DMS153 (cell line): ENCODE results near the gene ABCA6.
A peak's percentile ranks its signal among the peaks of the same experiment; 100 is the strongest.

Experiments
- DNase-seq: peaks from one replicate; lab custom pipeline; 2025; lab: John Stamatoyannopoulos, UW

ABCA6 gene

DNA sequence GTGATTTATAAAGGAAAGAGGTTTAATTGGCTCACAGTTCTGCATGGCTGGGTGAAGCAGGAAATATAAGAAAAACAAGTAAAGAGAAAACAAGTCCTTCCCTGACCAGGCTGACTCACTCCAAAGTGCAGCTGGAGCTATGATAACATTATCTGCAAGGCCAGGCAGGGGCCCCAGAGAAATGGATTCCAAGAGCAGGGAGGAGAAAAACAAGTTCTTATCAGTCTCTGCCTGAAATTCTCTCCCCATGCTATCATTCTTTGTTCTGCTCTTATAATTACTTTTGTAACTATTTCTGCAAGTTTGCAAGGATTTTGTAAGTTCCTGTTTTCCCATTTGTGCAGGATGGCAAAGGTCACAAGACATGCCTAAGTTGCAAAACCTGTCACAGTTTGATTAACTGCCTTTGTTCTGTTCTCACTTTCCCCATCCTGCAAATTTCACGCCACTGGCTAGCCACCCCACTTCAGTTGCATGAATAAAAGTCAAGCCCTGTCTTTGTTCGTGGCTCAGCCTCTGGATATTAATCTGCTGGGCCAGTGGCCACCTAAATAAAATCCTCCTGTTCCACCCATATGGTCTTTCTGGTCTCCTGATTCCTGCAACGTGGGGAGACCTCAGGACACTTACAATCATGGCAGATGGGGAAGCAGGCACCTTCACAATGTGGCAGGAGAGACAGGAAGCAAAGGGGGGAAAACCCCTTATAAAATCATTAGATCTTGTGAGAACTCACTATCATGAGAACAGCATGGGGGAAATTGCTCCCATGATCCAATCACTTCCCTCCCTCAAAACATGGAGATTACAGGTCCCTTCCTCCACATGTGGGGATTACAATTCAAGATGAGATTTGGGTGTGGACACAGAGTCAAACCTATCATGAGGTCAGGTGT, 94.1 kb downstream of the ABCA6 start:
- peak; percentile 12 for DNase-seq

DNA sequence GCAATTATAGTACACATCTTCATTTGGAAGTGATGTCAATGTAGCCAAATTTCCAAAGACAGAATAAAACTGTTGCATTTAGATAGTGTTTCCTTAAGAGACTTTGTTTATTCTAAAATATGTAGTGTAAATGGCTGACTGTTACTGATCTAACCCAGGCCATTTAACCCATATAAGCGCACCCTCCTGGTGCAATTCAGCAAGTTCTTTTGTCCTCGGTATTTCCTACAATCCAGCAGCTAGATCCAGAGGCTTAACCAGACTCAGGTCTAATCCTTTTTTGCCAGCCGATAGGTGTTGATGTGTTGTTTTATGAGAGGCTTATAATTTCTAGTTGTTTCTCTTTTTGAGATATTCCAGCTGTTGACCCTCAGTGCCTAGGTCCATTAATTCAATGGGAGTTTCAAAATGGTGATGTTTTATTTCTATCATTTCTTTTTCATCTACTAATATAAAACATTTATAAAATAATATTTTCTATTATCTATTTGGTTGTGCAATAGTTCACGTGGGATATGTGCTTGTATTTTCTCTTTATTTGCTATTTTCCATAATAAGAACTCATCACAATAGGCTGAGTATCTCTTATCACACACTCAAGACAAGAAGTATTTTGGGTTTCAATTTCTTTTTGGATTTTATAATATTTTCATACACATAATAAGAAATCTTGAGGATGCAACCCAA, 95.4 kb downstream of the ABCA6 start:
- no peak for DNase-seq

DNA sequence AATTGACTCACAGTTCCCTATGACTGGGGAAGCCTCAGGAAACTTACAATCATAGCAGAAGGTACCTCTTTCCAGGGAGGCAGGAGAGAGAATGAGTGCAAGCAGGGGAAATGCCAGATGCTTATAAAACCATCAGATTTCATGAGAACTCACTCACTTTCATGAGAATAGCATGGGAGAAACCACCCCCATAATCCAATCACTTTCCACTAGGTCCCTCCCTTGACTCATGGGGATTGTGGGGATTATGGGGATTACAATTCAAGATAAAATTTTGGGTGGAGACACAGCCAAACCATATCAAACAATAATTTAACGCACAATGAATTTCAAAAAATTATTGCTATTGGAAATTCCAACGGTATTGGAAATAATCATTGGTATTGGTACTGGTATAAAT, 96.0 kb downstream of the ABCA6 start:
- DNase-seq: no peak

DNA sequence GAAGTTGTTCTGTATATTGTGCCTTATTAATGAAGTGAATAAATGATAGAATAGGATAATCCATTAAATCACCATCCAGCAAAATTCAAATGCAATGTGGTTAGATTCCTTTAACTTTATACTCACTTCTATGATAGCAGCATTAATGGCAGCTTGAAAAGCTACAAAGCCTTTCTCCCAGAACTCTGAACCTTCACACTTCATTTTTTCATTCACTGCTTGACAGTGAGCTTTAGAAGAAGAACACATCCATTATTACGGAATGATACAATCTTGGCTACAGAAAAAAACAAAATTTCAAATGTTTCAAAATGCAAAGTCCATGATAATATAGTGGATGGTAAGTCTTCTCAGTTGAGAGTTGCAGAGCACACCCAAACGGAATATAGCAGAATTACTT, 97.3 kb downstream of the ABCA6 start:
- DNase-seq: no peak

DNA sequence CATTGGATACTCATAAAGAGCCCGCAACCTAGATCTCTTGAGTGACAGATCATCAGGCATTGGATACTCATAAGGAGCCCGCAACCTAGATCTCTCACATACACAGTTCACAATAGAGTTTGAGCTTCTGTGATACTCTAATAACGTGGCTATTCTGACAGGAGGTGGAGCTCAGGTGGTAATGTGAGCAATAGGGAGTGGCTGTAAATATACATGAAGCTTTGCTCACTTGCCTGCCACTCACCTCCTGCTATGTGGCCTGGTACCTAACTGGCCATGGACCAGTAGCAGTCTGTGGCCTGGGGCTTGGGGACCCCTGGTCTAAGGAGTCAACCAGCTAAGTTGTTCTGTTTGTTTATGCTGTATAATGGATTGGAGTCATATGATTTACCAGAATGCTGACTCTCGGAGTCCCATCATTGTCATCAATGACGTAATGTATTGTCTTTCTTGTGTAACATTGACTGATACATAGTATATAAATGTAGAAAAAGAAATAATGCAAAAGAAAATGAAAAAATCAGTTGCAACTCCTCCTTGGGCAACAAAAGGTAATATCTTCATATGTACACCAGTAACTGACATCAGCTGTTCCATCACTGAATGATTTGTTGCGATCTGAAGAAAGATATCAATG, 98.5 kb downstream of the ABCA6 start:
- no peak for DNase-seq

DNA sequence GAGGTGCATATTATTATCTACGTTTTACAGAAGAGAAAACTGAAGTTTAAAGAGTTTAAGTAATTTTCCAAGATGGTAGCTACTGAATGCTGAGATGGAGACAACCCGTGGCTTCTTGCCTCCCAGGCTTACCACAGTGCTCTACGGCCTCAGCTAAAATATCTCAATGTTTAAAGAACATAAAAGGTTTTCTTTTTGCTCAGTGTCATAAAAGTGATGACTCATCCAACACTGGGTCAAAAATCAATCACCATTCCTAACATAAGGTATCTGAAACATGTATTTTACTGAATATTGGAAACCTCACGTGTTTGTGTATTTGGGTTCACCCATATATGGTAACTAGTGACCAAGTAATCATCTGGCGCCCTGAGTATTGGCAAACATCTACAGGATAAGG, 99.4 kb downstream of the ABCA6 start:
- DNase-seq: no peak

DNA sequence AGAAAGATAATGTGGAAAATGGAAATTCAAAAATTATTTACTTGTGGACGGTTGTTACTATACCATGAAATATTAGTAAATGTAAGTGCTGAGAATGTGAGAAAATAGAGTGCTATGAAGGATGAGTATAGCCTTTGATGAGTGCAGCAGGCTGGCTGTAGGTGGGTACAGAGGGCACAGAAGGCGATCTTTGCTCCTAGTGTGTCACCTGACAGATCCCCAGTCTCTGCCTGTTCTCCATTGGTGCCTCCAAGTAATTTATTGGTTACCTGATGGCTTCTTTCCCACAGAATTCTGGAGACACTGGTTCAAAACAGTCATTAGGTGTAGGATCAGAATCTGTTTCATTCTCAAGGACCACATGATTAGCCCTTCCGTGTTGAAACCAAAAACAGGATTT, 109.9 kb downstream of the ABCA6 start:
- DNase-seq: no peak

DNA sequence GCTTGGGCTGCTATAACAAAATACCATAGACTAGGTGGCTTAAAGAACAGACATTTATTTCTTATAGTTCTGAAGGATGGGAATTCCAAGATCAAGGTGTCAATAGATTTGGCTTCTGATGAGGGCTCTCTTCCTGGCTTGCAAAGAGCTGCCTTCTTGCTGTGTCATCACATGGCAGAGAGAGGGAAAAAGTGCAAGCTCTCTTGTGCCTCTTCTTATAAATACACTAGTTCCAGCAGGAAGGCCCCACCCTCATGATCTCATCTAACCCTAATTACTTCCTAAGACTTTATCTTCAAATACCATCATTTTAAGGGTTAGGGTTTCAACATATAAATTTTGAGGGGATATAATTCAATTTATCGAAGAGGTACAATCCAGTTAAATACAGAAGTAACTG, 111.5 kb downstream of the ABCA6 start:
- no peak for DNase-seq
